K562 (cell line): ENCODE results near the gene CCDC117. TPM values are rescaled to one million over a fixed set of nuclear protein-coding genes. Genes with fewer than 3 reads are reported as not detected.

ENCODE experiments used
- ATAC-seq: fragments of 200-7000 bp; cut with Tn5 transposase; 3 replicates; pipeline ENCODE4 v1.9.1; 2020; ENCODE audit warnings: moderate library complexity
- BruUV-seq: library from RNA; stranded (reverse); fragments of 400-500 nt; replicated peaks from 2 replicates; lab custom pipeline; 2021; lab: Mats Ljungman, UMichigan
- CTCF ChIA-PET: fragments of 300-600 bp; formaldehyde crosslinking; extraction: SDS; loops from one replicate; lab custom pipeline; 2021; ENCODE audit warnings: low intra/inter-chr PET ratio; lab: Yijun Ruan, JAX
- POLR2A ChIA-PET: fragments of 300-600, 350-650 bp; sonication (Branson Sonifier 250); formaldehyde crosslinking; extraction: SDS; loops from one replicate; lab custom pipeline; 2021; ENCODE audit warnings: antibody characterized with exemption, inconsistent platforms; lab: Yijun Ruan, JAX
- DNase-seq, 4 experiments: peaks; one replicate each; pipeline versions ENCODE4 v3.0.0 to v3.0.0-alpha.2; 2011 to 2018; ENCODE audit warnings: low spot score in 3 of 4, mixed read lengths in 3 of 4; ENCODE audit errors: extremely low read depth in 1 of 4
- FAIRE-seq: peaks from 2 replicates; lab custom pipeline; 2011; peaks lifted over from hg19 to GRCh38; lab: Jason Lieb, UNC
- H2AFZ ChIP-seq: 2 replicates; pipeline ENCODE4 v1.6.0; 2011; ENCODE audit warnings: low read depth, low read length, control low read depth, inconsistent platforms
- H3K27ac ChIP-seq: fragments of 200-600 bp; 3 replicates; pipeline ENCODE4 v1.8.0; 2011; ENCODE audit warnings: low read depth, mild to moderate bottlenecking, control low read depth, inconsistent platforms, low read length, moderate library complexity, mixed read lengths; ENCODE audit errors: extremely low read depth
- H3K27me3 ChIP-seq, 2 experiments: fragments of 300-600 bp in 1 of 2; 2 replicates in 1 of 2; 3 replicates in 1 of 2; pipeline versions ENCODE4 v1.6.0 to v1.8.0; 2011; ENCODE audit warnings: inconsistent platforms in 2 of 2, low read length in 2 of 2, mild to moderate bottlenecking in 1 of 2, mixed read lengths in 1 of 2, moderate library complexity in 1 of 2; ENCODE audit not compliant: control insufficient read depth in 2 of 2, insufficient read depth in 2 of 2
- H3K36me3 ChIP-seq: fragments of 300-600 bp; 3 replicates; pipeline ENCODE4 v1.8.0; 2011; ENCODE audit warnings: mild to moderate bottlenecking, low read length, inconsistent platforms; ENCODE audit not compliant: control insufficient read depth, insufficient read depth
- H3K4me1 ChIP-seq, 2 experiments: fragments of 200-600 bp in 1 of 2; replicated peaks in 1 of 2; 2 replicates in 1 of 2; 3 replicates in 1 of 2; pipeline versions ENCODE4 v1.5.1 to v1.8.0; 2011; ENCODE audit warnings: inconsistent platforms in 2 of 2, low read length in 2 of 2, mild to moderate bottlenecking in 1 of 2, mixed read lengths in 1 of 2, moderate library complexity in 1 of 2; ENCODE audit not compliant: control insufficient read depth in 2 of 2, insufficient read depth in 2 of 2
- H3K4me2 ChIP-seq: 2 replicates; pipeline ENCODE4 v1.6.1; 2011; ENCODE audit warnings: low read length, control low read depth, inconsistent platforms, mixed read lengths; ENCODE audit not compliant: insufficient read depth
- H3K4me3 ChIP-seq: fragments of 200-600 bp; sonication (generic), shearing (Covaris generic); 2 replicates; pipeline ENCODE4 v1.5.1; 2016; ENCODE audit warnings: control low read depth, inconsistent platforms
- H3K79me2 ChIP-seq: fragments of 200-600 bp; 3 replicates; pipeline ENCODE4 v1.8.0; 2011; ENCODE audit warnings: low read length, inconsistent platforms; ENCODE audit not compliant: control insufficient read depth, insufficient read depth
- H3K9ac ChIP-seq, 2 experiments: 2 replicates each; pipeline versions ENCODE4 v1.6.0 to v1.6.1; 2011; ENCODE audit warnings: low read depth in 2 of 2, low read length in 2 of 2, control low read depth in 1 of 2, inconsistent platforms in 1 of 2, mild to moderate bottlenecking in 1 of 2, mixed read lengths in 1 of 2; ENCODE audit not compliant: insufficient read depth in 1 of 2
- H3K9me1 ChIP-seq: one replicate; pipeline ENCODE4 v1.6.0; 2011; ENCODE audit warnings: inconsistent platforms, mild to moderate bottlenecking, low read length, moderate library complexity; ENCODE audit not compliant: control insufficient read depth, insufficient read depth
- H3K9me3 ChIP-seq: replicated peaks from 2 replicates; pipeline ENCODE4 v1.5.1; 2011; ENCODE audit warnings: low read depth, low read length, inconsistent platforms; ENCODE audit not compliant: control insufficient read depth, insufficient read depth
- H4K20me1 ChIP-seq: replicated peaks from 2 replicates; pipeline ENCODE4 v1.6.1; 2011; ENCODE audit warnings: low read length, inconsistent platforms, mixed read lengths; ENCODE audit not compliant: control insufficient read depth, insufficient read depth
- ARID2 ChIP-seq: fragments of 450-650 bp; IDR thresholded peaks from 2 replicates; pipeline ENCODE4 v1.6.1; 2017; ENCODE audit warnings: antibody characterized with exemption, mild to moderate bottlenecking
- CBFA2T2 ChIP-seq: fragments of 450-650 bp; conservative IDR thresholded peaks from 2 replicates; pipeline ENCODE4 v1.6.1; 2017; ENCODE audit warnings: mild to moderate bottlenecking
- ESRRA ChIP-seq: fragments of 450-650 bp; IDR thresholded peaks from 2 replicates; pipeline ENCODE4 v1.6.1; 2014; ENCODE audit warnings: low read depth, mild to moderate bottlenecking, moderate library complexity, borderline replicate concordance
- ESRRB ChIP-seq: fragments of 250-450 bp; sonication (Bioruptor Pico); IDR thresholded peaks from 2 replicates; pipeline ENCODE4 v1.5.0; 2020; ENCODE audit warnings: mild to moderate bottlenecking, moderate library complexity, borderline replicate concordance
- HDAC6 ChIP-seq: IDR thresholded peaks from 2 replicates; pipeline ENCODE4 v1.6.1; 2012; ENCODE audit warnings: low read depth, mild to moderate bottlenecking, control low read depth, inconsistent platforms, low read length, moderate library complexity
- HNRNPL ChIP-seq: fragments of 200-400 bp; formaldehyde crosslinking; IDR thresholded peaks from 2 replicates; pipeline ENCODE4 v1.6.1; 2017; ENCODE audit warnings: low read depth, mild to moderate bottlenecking, low read length
- NR1H2 ChIP-seq: sonication (generic); formaldehyde crosslinking; IDR thresholded peaks from 2 replicates; pipeline ENCODE4 v1.4.0; 2020; ENCODE audit warnings: mild to moderate bottlenecking, missing genetic modification reagents
- RB1 ChIP-seq: fragments of 450-650 bp; IDR thresholded peaks from 2 replicates; pipeline ENCODE4 v1.6.1; 2017; ENCODE audit warnings: low read depth, mild to moderate bottlenecking
- SIRT6 ChIP-seq: IDR thresholded peaks from one replicate; pipeline ENCODE4 v1.6.1; 2012; ENCODE audit warnings: low read depth, mild to moderate bottlenecking, control low read depth, inconsistent platforms, low read length, moderate library complexity
- TEAD2 ChIP-seq: fragments of 450-650 bp; IDR thresholded peaks from 2 replicates; pipeline ENCODE4 v1.6.1; 2016; ENCODE audit warnings: missing genetic modification characterization, control low read depth, missing compliant biosample characterization
- TOE1 ChIP-seq, 2 experiments: fragments of 450-650 bp in 1 of 2; sonication (generic) in 1 of 2; formaldehyde crosslinking in 1 of 2; IDR thresholded peaks; 2 replicates each; pipeline versions ENCODE4 v1.7.1 to v1.8.0; 2016 to 2022; ENCODE audit warnings: borderline replicate concordance in 2 of 2, mild to moderate bottlenecking in 2 of 2, antibody characterized with exemption in 1 of 2, inconsistent platforms in 1 of 2, low read depth in 1 of 2, missing genetic modification reagents in 1 of 2, moderate library complexity in 1 of 2
- ZNF134 ChIP-seq: fragments of 250-450 bp; sonication (Bioruptor Pico); conservative IDR thresholded peaks from 2 replicates; pipeline ENCODE4 v1.4.0; 2020
- ZNF551 ChIP-seq: fragments of 250-450 bp; sonication (Bioruptor Pico); IDR thresholded peaks from 2 replicates; pipeline ENCODE4 v1.5.0; 2021; ENCODE audit warnings: mild to moderate bottlenecking, moderate library complexity
- WGBS: fragments of 100-300 bp; shearing (Covaris generic); methylation state at CpG from one replicate; pipeline ENCODE4 v1.1.6; 2016; ENCODE audit warnings: low coverage, mixed read lengths; ENCODE audit not compliant: insufficient coverage; ENCODE audit errors: missing lambda C conversion rate; 5-methylcytosine and 5-hydroxymethylcytosine counted together
- in situ Hi-C: fragments of 300-500 bp; cut with MboI; formaldehyde crosslinking; loops from 4 replicates; pipeline ENCODE4 v1.15.0; 2018; ENCODE audit warnings: inconsistent platforms, mixed read lengths
- intact Hi-C: fragments of 100-400 bp; cut with micrococcal nuclease; formaldehyde crosslinking; loops from 2 replicates; pipeline ENCODE4 v1.14.2; 2022
- polyA plus RNA-seq, 8 experiments: library from polyadenylated mRNA; depleted of rRNA in 4 of 8; stranded (reverse) in 5 of 8; unstranded in 3 of 8; fragments of >200 nt; fragmentation: Nextera tagmentation in 2 of 8; fragmentation: Illumina TruSeq in 1 of 8; extraction: Ambion mirVana in 2 of 8; extraction: Trizol in 1 of 8; gene quantifications; 2 replicates each; pipeline versions ENCODE4 v1.2.1 to v1.2.3, GENCODE V29; 2011 to 2014; ENCODE audit warnings: inconsistent platforms in 1 of 8, missing spikeins in 1 of 8
- total RNA-seq, 7 experiments: library from RNA; depleted of rRNA in 6 of 7; stranded (reverse); fragments of >200 nt in 6 of 7; fragmentation: Illumina TruSeq in 2 of 7; extraction: Trizol in 2 of 7; gene quantifications; 2 replicates each; pipeline versions ENCODE4 v1.2.1 to v1.2.3, GENCODE V29; 2011 to 2021; ENCODE audit warnings: low replicate concordance in 1 of 7
- TF ChIP-seq, protein P1 (sequence below), 2 experiments: fragments of 450-650 bp in 1 of 2; IDR thresholded peaks; 2 replicates each; pipeline ENCODE4 v1.6.1; 2011 to 2017; ENCODE audit warnings: low read depth in 2 of 2, antibody characterized with exemption in 1 of 2, borderline replicate concordance in 1 of 2, low read length in 1 of 2, mild to moderate bottlenecking in 1 of 2, mixed read lengths in 1 of 2; ENCODE audit not compliant: control insufficient read depth in 1 of 2
- TF ChIP-seq, protein P2 (sequence below): sonication (generic); formaldehyde crosslinking; IDR thresholded peaks from 2 replicates; pipeline ENCODE4 v1.8.0; 2022; ENCODE audit warnings: mild to moderate bottlenecking, missing genetic modification reagents, borderline replicate concordance
- TF ChIP-seq, protein P3 (sequence below): fragments of 450-650 bp; IDR thresholded peaks from one replicate; pipeline ENCODE4 v1.6.1; 2018; ENCODE audit warnings: mild to moderate bottlenecking, moderate library complexity; ENCODE audit not compliant: partially characterized antibody

The CCDC117 gene
- total and polyA plus RNA-seq, 9 of the 15 experiments (the other 6 are each of a cell fraction or from before 2014, with no cell fraction given): 5.7 to 23.3 (median 15.8) TPM

DNA sequence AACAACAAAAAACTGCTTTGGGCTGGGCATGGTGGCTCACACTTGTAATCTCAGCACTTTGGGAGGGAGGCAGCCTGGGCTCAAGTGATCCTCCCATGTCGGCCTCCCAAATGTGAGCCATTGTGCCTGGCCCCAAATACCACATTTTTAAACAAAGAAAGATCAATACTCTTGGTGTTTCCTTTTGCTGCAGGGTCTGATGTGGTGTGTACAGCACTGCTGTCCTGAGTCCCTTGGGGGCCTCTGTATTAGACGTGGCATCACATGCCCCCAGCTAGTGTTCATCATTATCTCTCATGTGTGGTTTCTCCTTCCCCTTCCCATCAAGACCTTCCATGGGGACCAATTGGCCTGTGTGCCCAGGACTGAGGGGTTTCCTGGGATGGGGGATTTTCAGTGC is 48.4 kb downstream of the CCDC117 start:
- no peak overlapping the region for H3K4me2 ChIP-seq
- H3K27ac ChIP-seq: no peak overlapping the region
- no peaks in the 10 kb centered on the region for H3K36me3 ChIP-seq
- H3K27me3 ChIP-seq: no peaks in the 10 kb centered on the region
- H3K9me3 ChIP-seq: no peaks in the 10 kb centered on the region
- intact Hi-C loops (no loop called here), in situ Hi-C loops (loop anchor here (10.0 kb wide), 1 partner anchor 766 kb away; no protein-coding TSS in a partner anchor)
- no peaks in the 10 kb centered on the region for H3K9me1 ChIP-seq
- TF ChIP-seq HNRNPL: no peak
- TF ChIP-seq TEAD2: no peak
- TF ChIP-seq, protein P1, sequence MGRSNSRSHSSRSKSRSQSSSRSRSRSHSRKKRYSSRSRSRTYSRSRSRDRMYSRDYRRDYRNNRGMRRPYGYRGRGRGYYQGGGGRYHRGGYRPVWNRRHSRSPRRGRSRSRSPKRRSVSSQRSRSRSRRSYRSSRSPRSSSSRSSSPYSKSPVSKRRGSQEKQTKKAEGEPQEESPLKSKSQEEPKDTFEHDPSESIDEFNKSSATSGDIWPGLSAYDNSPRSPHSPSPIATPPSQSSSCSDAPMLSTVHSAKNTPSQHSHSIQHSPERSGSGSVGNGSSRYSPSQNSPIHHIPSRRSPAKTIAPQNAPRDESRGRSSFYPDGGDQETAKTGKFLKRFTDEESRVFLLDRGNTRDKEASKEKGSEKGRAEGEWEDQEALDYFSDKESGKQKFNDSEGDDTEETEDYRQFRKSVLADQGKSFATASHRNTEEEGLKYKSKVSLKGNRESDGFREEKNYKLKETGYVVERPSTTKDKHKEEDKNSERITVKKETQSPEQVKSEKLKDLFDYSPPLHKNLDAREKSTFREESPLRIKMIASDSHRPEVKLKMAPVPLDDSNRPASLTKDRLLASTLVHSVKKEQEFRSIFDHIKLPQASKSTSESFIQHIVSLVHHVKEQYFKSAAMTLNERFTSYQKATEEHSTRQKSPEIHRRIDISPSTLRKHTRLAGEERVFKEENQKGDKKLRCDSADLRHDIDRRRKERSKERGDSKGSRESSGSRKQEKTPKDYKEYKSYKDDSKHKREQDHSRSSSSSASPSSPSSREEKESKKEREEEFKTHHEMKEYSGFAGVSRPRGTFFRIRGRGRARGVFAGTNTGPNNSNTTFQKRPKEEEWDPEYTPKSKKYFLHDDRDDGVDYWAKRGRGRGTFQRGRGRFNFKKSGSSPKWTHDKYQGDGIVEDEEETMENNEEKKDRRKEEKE (IDR thresholded peaks at IDR 0.05; ENCODE audit: borderline replicate concordance in 1 of 2, control insufficient read depth in 1 of 2, low read depth in 2 of 2, low read length in 1 of 2): no peak
- no peak for TF ChIP-seq NR1H2
- no peak for TF ChIP-seq CBFA2T2
- TF ChIP-seq, protein P2, sequence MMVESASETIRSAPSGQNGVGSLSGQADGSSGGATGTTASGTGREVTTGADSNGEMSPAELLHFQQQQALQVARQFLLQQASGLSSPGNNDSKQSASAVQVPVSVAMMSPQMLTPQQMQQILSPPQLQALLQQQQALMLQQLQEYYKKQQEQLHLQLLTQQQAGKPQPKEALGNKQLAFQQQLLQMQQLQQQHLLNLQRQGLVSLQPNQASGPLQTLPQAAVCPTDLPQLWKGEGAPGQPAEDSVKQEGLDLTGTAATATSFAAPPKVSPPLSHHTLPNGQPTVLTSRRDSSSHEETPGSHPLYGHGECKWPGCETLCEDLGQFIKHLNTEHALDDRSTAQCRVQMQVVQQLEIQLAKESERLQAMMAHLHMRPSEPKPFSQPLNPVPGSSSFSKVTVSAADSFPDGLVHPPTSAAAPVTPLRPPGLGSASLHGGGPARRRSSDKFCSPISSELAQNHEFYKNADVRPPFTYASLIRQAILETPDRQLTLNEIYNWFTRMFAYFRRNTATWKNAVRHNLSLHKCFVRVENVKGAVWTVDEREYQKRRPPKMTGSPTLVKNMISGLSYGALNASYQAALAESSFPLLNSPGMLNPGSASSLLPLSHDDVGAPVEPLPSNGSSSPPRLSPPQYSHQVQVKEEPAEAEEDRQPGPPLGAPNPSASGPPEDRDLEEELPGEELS (CRISPR knock-in tag): no peak
- no peak for TF ChIP-seq ESRRA
- no peak for TF ChIP-seq ARID2
- TF ChIP-seq, protein P3, sequence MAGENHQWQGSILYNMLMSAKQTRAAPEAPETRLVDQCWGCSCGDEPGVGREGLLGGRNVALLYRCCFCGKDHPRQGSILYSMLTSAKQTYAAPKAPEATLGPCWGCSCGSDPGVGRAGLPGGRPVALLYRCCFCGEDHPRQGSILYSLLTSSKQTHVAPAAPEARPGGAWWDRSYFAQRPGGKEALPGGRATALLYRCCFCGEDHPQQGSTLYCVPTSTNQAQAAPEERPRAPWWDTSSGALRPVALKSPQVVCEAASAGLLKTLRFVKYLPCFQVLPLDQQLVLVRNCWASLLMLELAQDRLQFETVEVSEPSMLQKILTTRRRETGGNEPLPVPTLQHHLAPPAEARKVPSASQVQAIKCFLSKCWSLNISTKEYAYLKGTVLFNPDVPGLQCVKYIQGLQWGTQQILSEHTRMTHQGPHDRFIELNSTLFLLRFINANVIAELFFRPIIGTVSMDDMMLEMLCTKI: no peak
- TF ChIP-seq SIRT6: no peak
- TF ChIP-seq RB1: no peak
- no peak for TF ChIP-seq TOE1 (IDR thresholded peaks at IDR 0.05; ENCODE audit: borderline replicate concordance)
- TF ChIP-seq TOE1 (CRISPR knock-in tag; IDR thresholded peaks at IDR 0.05; ENCODE audit: borderline replicate concordance, low read depth): no peak
- TF ChIP-seq HDAC6: no peak
- TF ChIP-seq ZNF551 (CRISPR knock-in tag): no peak
- TF ChIP-seq ZNF134: no peak
- no peak for TF ChIP-seq ESRRB (CRISPR knock-in tag)
- FAIRE-seq (no peak), DNase-seq (no peak), ATAC-seq (no peak)
- no peak overlapping the region for H3K9ac ChIP-seq
- H3K4me1 ChIP-seq: peaks cover 0 to 15% of the 10 kb centered on the region in 2 experiments; a peak in 2 of 5 replicates
- BruUV-seq: no TSS peak
- ChIA-PET CTCF (no interaction called here), POLR2A (interaction anchor here (1.4 kb wide), 1 partner anchor 16 kb away, joined by 3 read pairs; no protein-coding TSS in a partner anchor)
- no peaks in the 10 kb centered on the region for H4K20me1 ChIP-seq
- no peak overlapping the region for H3K4me3 ChIP-seq
- WGBS: 34% methylated on average over 2 of the region's 2 CpGs
- H3K79me2 ChIP-seq: no peaks in the 10 kb centered on the region
- no peak overlapping the region for H2AFZ ChIP-seq
